Mesodermal cell (in vitro differentiated cells): Measurements from ENCODE around the gene CHID1.

Experiments used
- H3K27ac ChIP-seq: 2 replicates; pipeline ENCODE4 v1.7.0; 2013; ENCODE audit warnings: mild to moderate bottlenecking, low read depth, low read length, moderate library complexity; ENCODE audit not compliant: severe bottlenecking
- H3K36me3 ChIP-seq: 2 replicates; pipeline ENCODE4 v1.7.1; 2013; ENCODE audit warnings: mild to moderate bottlenecking, low read length, moderate library complexity; ENCODE audit not compliant: control insufficient read depth, insufficient read depth
- H3K4me1 ChIP-seq: one replicate; pipeline ENCODE4 v1.7.1; 2013; ENCODE audit warnings: mild to moderate bottlenecking, low read length; ENCODE audit not compliant: insufficient read depth, control insufficient read depth, poor library complexity, severe bottlenecking
- H3K4me3 ChIP-seq: 2 replicates; pipeline ENCODE4 v1.7.0; 2013; ENCODE audit warnings: low read length, control low read depth, mild to moderate bottlenecking; ENCODE audit not compliant: insufficient read depth, poor library complexity, severe bottlenecking; ENCODE audit errors: extremely low read depth
- H3K9me3 ChIP-seq: 2 replicates; pipeline ENCODE4 v1.7.1; 2013; ENCODE audit warnings: mild to moderate bottlenecking, low read length, moderate library complexity; ENCODE audit not compliant: control insufficient read depth
- WGBS, 2 experiments: methylation state at CpG; one replicate each; pipeline ENCODE4 v1.1.5; 2013; ENCODE audit warnings: missing lambda C conversion rate in 2 of 2; ENCODE audit not compliant: insufficient coverage in 2 of 2; 5-methylcytosine and 5-hydroxymethylcytosine counted together

The CHID1 gene

GRCh38 chr11:923691-924405 lies 13.2 kb upstream of the CHID1 start:
- peaks cover 22% of the 10 kb centered on the region for H3K36me3 ChIP-seq
- WGBS, 2 experiments = 88 to 89% methylated on average over 14 to 15 of the region's 19 CpGs

GRCh38 chr11:921921-922678 lies 11.5 kb upstream of the CHID1 start:
- peaks cover 4% of the 10 kb centered on the region for H3K36me3 ChIP-seq
- peaks cover 6% of the 10 kb centered on the region for H3K4me1 ChIP-seq
- no peak overlapping the region for H3K4me3 ChIP-seq
- WGBS, 2 experiments = 89% methylated on average over 14 of the region's 15 CpGs
- H3K9me3 ChIP-seq = no peaks in the 10 kb centered on the region
- H3K27ac ChIP-seq = no peak overlapping the region

More at GRCh38 chr11:923691-924405, 13.2 kb upstream of the CHID1 start:
- Histone ChIP-seq H3K9me3 (no peaks in the 10 kb centered on the region), H3K4me1 (peaks cover 8% of the 10 kb centered on the region), H3K4me3 (no peak overlapping the region), H3K27ac (no peak overlapping the region)

- Histone ChIP-seq H3K4me3 (no peak overlapping the region), H3K36me3 (no peaks in the 10 kb centered on the region), H3K27ac (no peak overlapping the region), H3K4me1 (no peaks in the 10 kb centered on the region), H3K9me3 (no peaks in the 10 kb centered on the region)
- 92 to 100% methylated on average over 2 to 7 of the region's 8 CpGs for WGBS, 2 experiments
Observed at GRCh38 chr11:917426-917825, 6.8 kb upstream of the CHID1 start.

GRCh38 chr11:914747-915501 lies 4.3 kb upstream of the CHID1 start:
- Histone ChIP-seq H3K4me3 (no peak overlapping the region), H3K27ac (no peak overlapping the region), H3K36me3 (no peaks in the 10 kb centered on the region), H3K4me1 (peaks cover 4% of the 10 kb centered on the region), H3K9me3 (no peaks in the 10 kb centered on the region)
- WGBS, 2 experiments = 83 to 94% methylated on average over 15 to 19 of the region's 21 CpGs

GRCh38 chr11:914204-914603 lies 3.6 kb upstream of the CHID1 start:
- H3K36me3 ChIP-seq = peaks cover 3% of the 10 kb centered on the region
- H3K9me3 ChIP-seq = no peaks in the 10 kb centered on the region
- 89 to 91% methylated on average over 1 to 5 of the region's 5 CpGs for WGBS, 2 experiments

GRCh38 chr11:913043-913442 lies 2.4 kb upstream of the CHID1 start:
- H3K27ac ChIP-seq = no peak overlapping the region
- H3K9me3 ChIP-seq = no peaks in the 10 kb centered on the region
- peaks cover 4% of the 10 kb centered on the region for H3K36me3 ChIP-seq
- H3K4me3 ChIP-seq = no peak overlapping the region
- peaks cover 8% of the 10 kb centered on the region for H3K4me1 ChIP-seq
- WGBS, 2 experiments = 93 to 100% methylated on average over 2 to 3 of the region's 4 CpGs

More at GRCh38 chr11:914204-914603, 3.6 kb upstream of the CHID1 start:
- Histone ChIP-seq H3K4me3 (no peak overlapping the region), H3K27ac (no peak overlapping the region), H3K4me1 (peaks cover 8% of the 10 kb centered on the region)

GRCh38 chr11:912266-912665 lies 1.7 kb upstream of the CHID1 start:
- Histone ChIP-seq H3K4me3 (no peak overlapping the region), H3K4me1 (peaks cover 8% of the 10 kb centered on the region), H3K36me3 (peaks cover 9% of the 10 kb centered on the region), H3K9me3 (no peaks in the 10 kb centered on the region), H3K27ac (no peak overlapping the region)
- 91 to 96% methylated on average over 10 of the region's 14 CpGs for WGBS, 2 experiments

- WGBS, 2 experiments = 91 to 100% methylated on average over 9 to 11 of the region's 11 CpGs
- H3K9me3 ChIP-seq = no peaks in the 10 kb centered on the region
- H3K4me1 ChIP-seq = peaks cover 8% of the 10 kb centered on the region
- H3K36me3 ChIP-seq = peaks cover 11% of the 10 kb centered on the region
- H3K4me3 ChIP-seq = peak overlapping the region; percentile 97
- peak overlapping the region; percentile 72 for H3K27ac ChIP-seq
Observed at GRCh38 chr11:911890-912219, 1.2 kb upstream of the CHID1 start.

- 7 to 8% methylated on average over 59 to 68 of the region's 68 CpGs for WGBS, 2 experiments
- Histone ChIP-seq H3K4me1 (peaks cover 8% of the 10 kb centered on the region), H3K4me3 (peak overlapping the region; percentile 97), H3K36me3 (peaks cover 14% of the 10 kb centered on the region), H3K9me3 (no peaks in the 10 kb centered on the region), H3K27ac (peak overlapping the region; percentile 72)
Observed at GRCh38 chr11:911031-911889, 650 bp upstream of the CHID1 start.

- WGBS, 2 experiments = 6 to 8% methylated on average over 22 to 36 of the region's 38 CpGs
- H3K27ac ChIP-seq = peak overlapping the region; percentile 29
- peaks cover 19% of the 10 kb centered on the region for H3K36me3 ChIP-seq
- H3K4me3 ChIP-seq = peak overlapping the region; percentile 97
- peaks cover 8% of the 10 kb centered on the region for H3K4me1 ChIP-seq
- H3K9me3 ChIP-seq = no peaks in the 10 kb centered on the region
Observed at GRCh38 chr11:910044-910588, 494 bp downstream of the CHID1 start.
